Gastrocnemius medialis (tissue), 4 donors: ENCODE data around the gene COPS6. TPM values are rescaled to one million over a fixed set of nuclear protein-coding genes. Genes with fewer than 3 reads are reported as not detected.

Experiments used
- ATAC-seq, 2 donors: fragments of 150-250 bp; one replicate each; pipeline ENCODE4 v1.9.1; 2016
- DNase-seq, 2 donors: peaks; one replicate each; pipeline ENCODE4 v3.0.0-alpha.2; 2019
- H3K27ac ChIP-seq, 4 donors: fragments of 200-600 bp; sonication (generic); 1 replicate in 1 of 4; 2 replicates in 3 of 4; pipeline ENCODE4 v1.5.1; 2016 to 2018; ENCODE audit warnings: mild to moderate bottlenecking in 2 of 4, moderate library complexity in 1 of 4
- H3K27me3 ChIP-seq, 3 donors: fragments of 200-600 bp; sonication (generic) in 2 of 3; 1 replicate in 1 of 3; 2 replicates in 2 of 3; pipeline versions ENCODE4 v1.5.1 to v1.6.0; 2016 to 2019; ENCODE audit warnings: mild to moderate bottlenecking in 1 of 3, moderate library complexity in 1 of 3
- H3K36me3 ChIP-seq, 2 donors: fragments of 200-600 bp; sonication (generic) in 1 of 2; one replicate each; pipeline ENCODE4 v1.5.1; 2017 to 2018
- H3K4me1 ChIP-seq, 2 donors: fragments of 200-600 bp; sonication (generic) in 1 of 2; one replicate each; pipeline ENCODE4 v1.5.1; 2016 to 2017; ENCODE audit warnings: mild to moderate bottlenecking in 2 of 2
- H3K4me3 ChIP-seq, 4 donors: fragments of 200-600 bp; sonication (generic) in 3 of 4; 1 replicate in 1 of 4; 2 replicates in 3 of 4; pipeline ENCODE4 v1.5.1; 2016 to 2019; ENCODE audit warnings: mild to moderate bottlenecking in 2 of 4
- H3K9me3 ChIP-seq, 3 donors: fragments of 200-600 bp; sonication (generic) in 2 of 3; 1 replicate in 1 of 3; 2 replicates in 2 of 3; pipeline ENCODE4 v1.5.1; 2016 to 2019
- CTCF ChIP-seq, 5 experiments: fragments of 450-650 bp in 3 of 5; fragments of 200-600 bp in 2 of 5; sonication (generic) in 2 of 5; IDR thresholded peaks in 4 of 5; conservative IDR thresholded peaks in 1 of 5; 1 replicate in 4 of 5; 2 replicates in 1 of 5; pipeline ENCODE4 v1.5.1; 2016 to 2019; ENCODE audit warnings: antibody characterized with exemption in 5 of 5, mild to moderate bottlenecking in 3 of 5, moderate library complexity in 3 of 5
- POLR2A ChIP-seq, 2 donors: fragments of 450-650 bp; IDR thresholded peaks; one replicate each; pipeline ENCODE4 v1.6.1; 2017; ENCODE audit warnings: antibody characterized with exemption in 2 of 2, mild to moderate bottlenecking in 2 of 2, moderate library complexity in 2 of 2
- in situ Hi-C, 4 donors: fragments of 200-750 bp; cut with MboI; loops; one replicate each; pipeline versions ENCODE4 v1.15.0 to v1.8.0; 2017; ENCODE audit warnings: low sequenced_read_pairs in 4 of 4
- intact Hi-C: fragments of 100-400 bp; cut with DNase I; formaldehyde crosslinking; loops from one replicate; pipeline ENCODE4 v1.15.1; 2023; ENCODE audit warnings: low total_unique reads
- total RNA-seq, 4 donors: library from RNA; depleted of rRNA; stranded (reverse); fragments of >200 nt; gene quantifications; one replicate each; pipeline versions ENCODE4 v1.1.0 to v1.2.3, GENCODE V29; 2016

Gene COPS6
- 10 to 100 TPM; 32.6 to 57.9 (median 39.4) TPM for total RNA-seq

GRCh38 chr7:100088621-100089457 lies at the start of gene COPS6:
Gene COPS6 (plus strand): TSS chr7:100088969. CDS start chr7:100088991, 22 bp downstream.
- TF ChIP-seq POLR2A (IDR thresholded peaks at IDR 0.05) (peak; percentile 83), CTCF (IDR thresholded peaks at IDR 0.05 in 4 of 5, conservative IDR thresholded peaks at IDR 0.05 in 1 of 5) (peak in 1 of 5 experiments; percentile 20)
- intact Hi-C loops (loop anchor here (1.0 to 5.0 kb wide), 2 partner anchors 12 to 38 kb away; partner anchors contain the start of genes AP4M1, MBLAC1 and MCM7), in situ Hi-C loops (no loop called here)
- no peaks in the 10 kb centered on the region for H3K27me3 ChIP-seq
- no peaks in the 10 kb centered on the region for H3K9me3 ChIP-seq
- peak; percentile 73 to 78 for ATAC-seq
- peaks cover 0 to 37% of the 10 kb centered on the region in 2 donors for H3K36me3 ChIP-seq
- H3K4me3 ChIP-seq = peak within 1 kb of the TSS; percentile 79 to 90 (median 88)
- peak within 1 kb of the TSS; percentile 88 to 97 (median 89) for H3K27ac ChIP-seq
- DNase-seq = peak; percentile 64 to 76
- H3K4me1 ChIP-seq = peaks cover 13 to 14% of the 10 kb centered on the region in 2 donors

- intact Hi-C loops = no loop called here
- Histone ChIP-seq H3K4me3 (no peak overlapping the region), H3K9me3 (no peaks in the 10 kb centered on the region), H3K36me3 (peaks cover 0 to 8% of the 10 kb centered on the region in 2 donors), H3K27ac (no peak overlapping the region), H3K27me3 (no peaks in the 10 kb centered on the region), H3K4me1 (peaks cover 0 to 4% of the 10 kb centered on the region in 2 donors)
- ATAC-seq (no peak), DNase-seq (no peak)
- TF ChIP-seq POLR2A (IDR thresholded peaks at IDR 0.05) = no peak
- TF ChIP-seq CTCF (IDR thresholded peaks at IDR 0.05 in 4 of 5, conservative IDR thresholded peaks at IDR 0.05 in 1 of 5) = no peak
- in situ Hi-C loops = no loop called here
Observed at GRCh38 chr7:100040575-100040974, 48.2 kb upstream of the COPS6 start.

GRCh38 chr7:100044718-100045117 lies 44.1 kb upstream of the COPS6 start:
- Histone ChIP-seq H3K36me3 (no peaks in the 10 kb centered on the region), H3K9me3 (no peaks in the 10 kb centered on the region), H3K27ac (no peak overlapping the region), H3K4me1 (no peaks in the 10 kb centered on the region), H3K4me3 (no peak overlapping the region), H3K27me3 (no peaks in the 10 kb centered on the region)
- DNase-seq (no peak), ATAC-seq (no peak)
- intact Hi-C loops (no loop called here), in situ Hi-C loops (no loop called here)
- TF ChIP-seq POLR2A (IDR thresholded peaks at IDR 0.05) = no peak
- TF ChIP-seq CTCF (IDR thresholded peaks at IDR 0.05 in 4 of 5, conservative IDR thresholded peaks at IDR 0.05 in 1 of 5) = no peak

- Histone ChIP-seq H3K4me3 (no peak overlapping the region), H3K36me3 (no peaks in the 10 kb centered on the region), H3K27me3 (no peaks in the 10 kb centered on the region), H3K4me1 (peaks cover 8 to 15% of the 10 kb centered on the region in 2 donors), H3K27ac (no peak overlapping the region), H3K9me3 (no peaks in the 10 kb centered on the region)
- no peak for TF ChIP-seq CTCF (IDR thresholded peaks at IDR 0.05 in 4 of 5, conservative IDR thresholded peaks at IDR 0.05 in 1 of 5)
- no peak for TF ChIP-seq POLR2A (IDR thresholded peaks at IDR 0.05)
- ATAC-seq (no peak), DNase-seq (no peak)
- intact Hi-C loops = loop anchor here (1.0 kb wide), 3 partner anchors 33 to 52 kb away; partner anchors contain the start of genes ZKSCAN1 and ZNF3
- in situ Hi-C loops = no loop called here
Observed at GRCh38 chr7:100048680-100049079, 40.1 kb upstream of the COPS6 start.
